PFSK-1 (cell line): ENCODE measurements around the gene MBD4.

Experiments used
- FOXP2 ChIP-seq: optimal IDR thresholded peaks from 2 replicates; pipeline ENCODE3; 2011; ENCODE audit warnings: borderline replicate concordance, control low read depth, inconsistent platforms; ENCODE audit not compliant: insufficient read depth; ENCODE audit errors: extremely low read length, extremely low read depth
- POLR2AphosphoS5 ChIP-seq: IDR thresholded peaks from 2 replicates; pipeline ENCODE4 v1.6.1; 2012; ENCODE audit warnings: low read depth, mild to moderate bottlenecking, control low read depth, low read length, moderate library complexity
- SIN3A ChIP-seq: IDR thresholded peaks from 2 replicates; pipeline ENCODE4 v1.6.1; 2012; ENCODE audit warnings: mild to moderate bottlenecking, low read length, moderate library complexity, borderline replicate concordance; ENCODE audit not compliant: insufficient read depth
- TAF1 ChIP-seq: IDR thresholded peaks from 2 replicates; pipeline ENCODE4 v1.6.1; 2012; ENCODE audit warnings: low read length, control low read depth, borderline replicate concordance; ENCODE audit not compliant: insufficient read depth
- TF ChIP-seq, protein P1 (sequence below), 2 experiments: IDR thresholded peaks; 2 replicates each; pipeline versions ENCODE4 v1.6.1 to v1.8.0; 2011 to 2012; ENCODE audit warnings: low read depth in 2 of 2, low read length in 2 of 2, control low read depth in 1 of 2, inconsistent platforms in 1 of 2, mild to moderate bottlenecking in 1 of 2, moderate library complexity in 1 of 2; ENCODE audit not compliant: insufficient read depth in 1 of 2

MBD4 gene

GRCh38 chr3:129432036-129432435 is 7.7 kb downstream of the MBD4 start:
- no peak for TF ChIP-seq TAF1
- TF ChIP-seq, protein P1, sequence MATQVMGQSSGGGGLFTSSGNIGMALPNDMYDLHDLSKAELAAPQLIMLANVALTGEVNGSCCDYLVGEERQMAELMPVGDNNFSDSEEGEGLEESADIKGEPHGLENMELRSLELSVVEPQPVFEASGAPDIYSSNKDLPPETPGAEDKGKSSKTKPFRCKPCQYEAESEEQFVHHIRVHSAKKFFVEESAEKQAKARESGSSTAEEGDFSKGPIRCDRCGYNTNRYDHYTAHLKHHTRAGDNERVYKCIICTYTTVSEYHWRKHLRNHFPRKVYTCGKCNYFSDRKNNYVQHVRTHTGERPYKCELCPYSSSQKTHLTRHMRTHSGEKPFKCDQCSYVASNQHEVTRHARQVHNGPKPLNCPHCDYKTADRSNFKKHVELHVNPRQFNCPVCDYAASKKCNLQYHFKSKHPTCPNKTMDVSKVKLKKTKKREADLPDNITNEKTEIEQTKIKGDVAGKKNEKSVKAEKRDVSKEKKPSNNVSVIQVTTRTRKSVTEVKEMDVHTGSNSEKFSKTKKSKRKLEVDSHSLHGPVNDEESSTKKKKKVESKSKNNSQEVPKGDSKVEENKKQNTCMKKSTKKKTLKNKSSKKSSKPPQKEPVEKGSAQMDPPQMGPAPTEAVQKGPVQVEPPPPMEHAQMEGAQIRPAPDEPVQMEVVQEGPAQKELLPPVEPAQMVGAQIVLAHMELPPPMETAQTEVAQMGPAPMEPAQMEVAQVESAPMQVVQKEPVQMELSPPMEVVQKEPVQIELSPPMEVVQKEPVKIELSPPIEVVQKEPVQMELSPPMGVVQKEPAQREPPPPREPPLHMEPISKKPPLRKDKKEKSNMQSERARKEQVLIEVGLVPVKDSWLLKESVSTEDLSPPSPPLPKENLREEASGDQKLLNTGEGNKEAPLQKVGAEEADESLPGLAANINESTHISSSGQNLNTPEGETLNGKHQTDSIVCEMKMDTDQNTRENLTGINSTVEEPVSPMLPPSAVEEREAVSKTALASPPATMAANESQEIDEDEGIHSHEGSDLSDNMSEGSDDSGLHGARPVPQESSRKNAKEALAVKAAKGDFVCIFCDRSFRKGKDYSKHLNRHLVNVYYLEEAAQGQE (IDR thresholded peaks at IDR 0.05; ENCODE audit: insufficient read depth in 1 of 2, low read depth in 2 of 2, low read length in 2 of 2): no peak

GRCh38 chr3:129429602-129430001 is 10.1 kb downstream of the MBD4 start:
- no peak for TF ChIP-seq POLR2AphosphoS5
- no peak for TF ChIP-seq SIN3A
- TF ChIP-seq, protein P1 (IDR thresholded peaks at IDR 0.05; ENCODE audit: insufficient read depth in 1 of 2, low read depth in 2 of 2, low read length in 2 of 2): no peak
- no peak for TF ChIP-seq FOXP2
- no peak for TF ChIP-seq TAF1

GRCh38 chr3:129429080-129429451 is 10.7 kb downstream of the MBD4 start:
- no peak for TF ChIP-seq POLR2AphosphoS5
- TF ChIP-seq TAF1: no peak
- TF ChIP-seq, protein P1 (IDR thresholded peaks at IDR 0.05; ENCODE audit: insufficient read depth in 1 of 2, low read depth in 2 of 2, low read length in 2 of 2): no peak

- TF ChIP-seq FOXP2 (peak; percentile 23), POLR2AphosphoS5 (peak; percentile 44; the same call in 1 of the 2 replicates)
- TF ChIP-seq, protein P1 (IDR thresholded peaks at IDR 0.05; ENCODE audit: insufficient read depth in 1 of 2, low read depth in 2 of 2, low read length in 2 of 2): no peak
Observed at GRCh38 chr3:129428376-129429079, 11.2 kb downstream of the MBD4 start, which contains the start of gene EFCAB12. TSS of gene EFCAB12 (minus strand) at chr3:129428636. CDS start at chr3:129428488, 148 bp downstream.

GRCh38 chr3:129428007-129428375 is 11.8 kb downstream of the MBD4 start:
- TF ChIP-seq POLR2AphosphoS5: no peak
- TF ChIP-seq, protein P1 (IDR thresholded peaks at IDR 0.05; ENCODE audit: insufficient read depth in 1 of 2, low read depth in 2 of 2, low read length in 2 of 2): no peak
- no peak for TF ChIP-seq SIN3A
